ENCODE results near the gene NEURL3.
"Not testable (repeated sequence)": the region's sequence is repeated elsewhere in the genome, so short reads cannot be mapped to it uniquely, and the experiment has no call there.

Gene NEURL3, protein sequence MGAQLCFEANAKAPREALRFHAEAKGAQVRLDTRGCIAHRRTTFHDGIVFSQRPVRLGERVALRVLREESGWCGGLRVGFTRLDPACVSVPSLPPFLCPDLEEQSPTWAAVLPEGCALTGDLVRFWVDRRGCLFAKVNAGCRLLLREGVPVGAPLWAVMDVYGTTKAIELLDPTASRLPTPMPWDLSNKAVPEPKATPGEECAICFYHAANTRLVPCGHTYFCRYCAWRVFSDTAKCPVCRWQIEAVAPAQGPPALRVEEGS

DNA sequence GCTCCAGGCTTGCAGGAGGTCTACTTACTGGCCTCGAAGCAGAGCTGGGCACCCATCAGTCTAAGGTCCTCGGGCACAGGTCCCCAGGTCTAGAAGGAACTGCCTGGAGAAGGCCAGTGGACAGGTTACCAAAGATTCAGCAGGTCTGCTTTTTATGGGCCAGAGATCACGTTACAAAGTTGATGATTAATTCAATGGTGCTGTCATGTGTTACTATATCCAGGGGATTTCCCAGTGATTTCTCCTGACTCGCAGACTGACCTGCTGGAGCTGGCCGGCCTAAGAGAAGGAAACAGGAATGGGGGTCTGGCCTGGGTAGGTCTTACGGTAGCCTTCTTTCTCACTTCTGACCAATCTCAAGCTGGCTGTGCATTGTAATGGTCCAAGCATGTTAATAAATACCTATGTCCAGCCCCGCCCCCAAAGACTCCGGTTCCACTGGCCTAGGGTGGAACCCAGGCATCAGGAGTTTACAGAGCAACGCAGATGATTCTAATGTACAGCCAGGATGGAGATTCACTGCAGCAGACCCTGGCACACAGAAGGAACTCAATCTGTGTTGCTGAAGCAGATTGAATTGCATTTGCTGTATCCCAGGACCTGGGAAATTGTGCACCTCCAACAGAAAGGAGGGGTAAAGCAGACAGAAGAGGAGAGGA, at the start of gene NEURL3:
Gene NEURL3, minus strand, starts transcription at position 127 of the 659 bp plus-strand sequence. Its CDS starts 71 bp downstream, at position 56.
- DNase-seq, result no peak

DNA sequence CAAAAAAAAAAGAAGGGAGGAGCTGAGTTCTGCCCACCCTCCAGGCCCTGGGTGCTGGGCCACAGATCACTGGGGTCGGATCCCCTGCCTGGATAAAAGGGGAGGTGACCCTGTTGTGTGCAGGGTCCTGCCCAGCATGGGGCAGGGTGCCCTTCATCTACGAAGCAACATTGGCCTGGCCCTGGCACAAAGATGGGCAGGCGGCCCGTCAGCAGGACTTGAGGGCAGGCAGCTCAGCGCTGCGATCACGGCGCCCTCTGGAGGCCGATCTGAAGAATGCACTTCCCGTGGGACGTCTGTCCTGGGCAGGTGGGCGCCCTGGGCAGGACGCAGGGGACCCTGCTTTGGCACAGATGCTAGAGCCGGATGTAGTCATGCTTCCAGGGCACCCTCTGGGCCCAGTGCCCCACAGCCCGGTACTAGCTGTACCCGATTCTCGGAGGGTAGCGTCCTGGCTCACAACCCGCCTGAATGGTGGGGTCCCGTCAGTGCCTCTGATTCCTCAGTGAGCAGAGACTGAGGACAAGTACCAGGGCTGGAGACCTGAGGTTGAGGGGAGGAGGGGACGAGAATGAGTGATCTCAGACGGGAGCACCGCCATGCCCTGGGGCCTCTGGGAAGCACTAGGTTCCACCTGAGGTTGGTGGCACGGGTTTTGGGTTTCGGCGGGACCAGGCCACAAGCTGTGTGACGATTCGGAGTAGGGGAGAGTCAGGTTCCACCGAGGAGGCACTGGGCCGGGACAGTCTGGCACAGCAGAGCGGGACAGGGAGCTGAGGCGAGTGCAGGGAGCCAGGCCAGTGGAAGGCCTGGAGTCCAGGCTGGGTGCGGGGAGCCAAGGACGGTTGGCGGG, 49.4 kb upstream of the NEURL3 start:
- peak; percentile 43 for DNase-seq

DNA sequence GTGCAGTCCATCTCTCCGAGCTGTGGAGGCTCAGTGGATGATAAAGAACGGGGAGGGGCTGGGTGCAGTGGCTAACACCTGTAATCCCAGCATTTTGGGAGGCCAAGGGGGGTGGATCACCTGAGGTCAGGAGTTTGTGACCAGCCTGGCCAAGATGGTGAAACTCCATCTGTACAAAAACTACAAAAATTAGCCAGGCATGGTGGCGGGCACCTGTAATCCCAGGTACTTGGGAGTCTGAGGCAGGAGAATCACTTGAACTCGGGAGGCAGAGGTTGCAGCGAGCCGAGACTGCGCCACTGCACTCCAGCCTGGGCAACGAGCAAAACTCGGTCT, 48.8 kb upstream of the NEURL3 start:
- not testable (repeated sequence) for DNase-seq

DNA sequence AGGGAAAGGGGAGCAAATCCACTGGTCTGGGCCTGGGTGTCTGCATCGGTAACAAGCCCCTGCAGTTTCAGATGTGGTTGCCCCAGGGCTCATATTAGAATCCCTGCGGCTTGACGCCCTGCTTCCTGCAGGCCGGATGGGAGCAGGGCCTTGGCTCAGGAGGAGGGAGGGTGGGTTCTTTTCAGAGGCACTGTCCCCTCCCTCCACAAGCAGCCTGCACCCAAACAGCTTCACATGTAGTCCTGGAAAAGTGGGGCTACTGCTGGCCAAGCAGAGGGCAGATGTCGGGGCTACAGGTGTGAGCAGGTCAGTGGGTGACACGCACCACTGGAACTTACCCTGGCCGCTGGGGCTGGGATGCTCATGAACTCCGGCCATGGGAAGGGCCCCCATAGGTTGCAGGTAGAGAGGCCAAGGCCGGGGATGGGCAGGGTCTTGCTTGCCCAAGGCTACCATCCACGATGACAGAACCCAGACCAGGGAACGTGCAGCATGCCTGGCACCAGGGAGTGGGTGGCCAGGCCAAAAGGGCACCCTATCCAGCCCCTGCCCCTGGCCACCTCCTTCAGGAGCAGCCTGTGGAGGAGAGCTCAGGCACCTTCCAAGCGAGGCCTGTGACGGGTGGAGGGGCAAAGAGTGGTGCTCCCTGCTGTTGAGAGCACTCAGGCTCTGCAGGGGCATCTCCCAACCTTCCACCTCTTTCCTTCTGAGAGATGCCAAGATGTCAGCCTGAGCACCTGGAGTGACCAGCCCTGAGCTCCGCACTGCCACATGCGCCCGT, 48.2 kb upstream of the NEURL3 start:
- no peak for DNase-seq

DNA sequence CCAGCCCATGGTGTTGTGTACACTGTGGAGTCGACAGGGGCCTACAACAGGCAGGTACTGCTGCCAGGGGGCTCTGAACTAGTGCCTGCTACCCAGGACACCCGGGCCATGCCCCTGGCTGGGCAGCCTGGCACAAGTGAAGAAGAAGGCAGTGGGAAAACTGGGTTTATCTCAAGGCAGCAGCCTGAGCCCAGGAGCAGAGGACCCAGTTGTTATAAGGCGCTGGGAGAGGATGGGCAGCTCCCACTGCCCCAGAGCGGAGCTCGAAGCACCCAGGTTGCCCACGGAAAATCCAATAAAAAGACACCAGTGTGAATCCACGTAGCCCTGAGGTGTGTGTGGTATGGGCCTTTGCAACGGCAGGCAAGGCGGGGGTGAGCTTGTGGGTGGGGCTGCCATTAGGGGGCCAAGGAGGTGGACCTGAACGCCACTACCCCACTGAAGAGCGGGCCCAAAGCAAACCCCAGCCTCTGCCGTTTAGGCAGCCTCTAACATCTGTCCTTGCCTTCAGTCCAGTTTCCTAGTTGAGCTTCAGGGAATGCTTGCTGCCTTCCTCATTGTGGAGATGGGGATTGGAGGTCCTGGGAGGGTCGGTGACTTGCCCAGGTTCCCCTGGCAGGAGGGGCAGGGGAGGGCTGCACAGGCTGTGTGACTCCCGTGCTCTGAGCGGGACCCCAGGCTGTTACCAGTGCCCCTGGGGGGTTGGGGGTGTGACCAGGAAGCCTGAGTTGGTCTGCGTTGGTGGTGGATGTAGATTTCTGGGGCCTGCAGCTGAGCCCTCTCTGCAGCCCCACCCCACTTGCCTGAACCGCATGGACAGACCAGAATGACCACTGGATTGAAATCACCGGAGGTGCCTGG, 47.4 kb upstream of the NEURL3 start:
- no peak for DNase-seq

DNA sequence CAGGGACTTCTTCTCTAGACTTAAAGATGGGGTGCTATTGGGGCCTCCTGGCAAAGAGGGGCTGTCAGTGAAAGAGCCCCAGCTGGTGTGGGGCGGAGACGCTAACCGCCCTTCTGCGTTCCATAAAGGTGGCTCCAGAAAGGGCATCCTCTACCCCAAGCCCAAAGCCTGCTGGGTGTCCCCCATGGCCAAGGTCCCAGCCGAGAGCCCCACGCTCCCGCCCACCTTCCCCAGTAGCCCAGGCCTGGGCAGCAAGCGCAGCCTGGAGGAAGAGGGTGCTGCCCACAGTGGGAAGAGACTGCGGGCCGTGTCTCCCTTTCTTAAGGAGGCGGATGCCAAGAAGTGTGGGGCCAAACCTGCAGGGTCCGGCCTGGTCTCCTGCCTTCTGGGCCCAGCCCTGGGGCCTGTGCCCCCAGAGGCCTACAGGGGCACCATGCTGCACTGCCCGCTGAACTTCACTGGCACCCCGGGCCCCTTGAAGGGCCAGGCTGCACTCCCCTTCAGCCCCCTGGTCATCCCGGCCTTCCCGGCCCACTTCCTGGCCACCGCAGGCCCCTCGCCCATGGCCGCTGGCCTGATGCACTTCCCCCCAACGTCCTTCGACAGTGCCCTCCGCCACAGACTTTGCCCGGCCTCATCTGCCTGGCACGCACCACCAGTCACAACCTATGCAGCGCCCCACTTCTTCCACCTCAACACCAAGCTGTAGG, 46.6 kb upstream of the NEURL3 start:
- DNase-seq, result no peak

DNA sequence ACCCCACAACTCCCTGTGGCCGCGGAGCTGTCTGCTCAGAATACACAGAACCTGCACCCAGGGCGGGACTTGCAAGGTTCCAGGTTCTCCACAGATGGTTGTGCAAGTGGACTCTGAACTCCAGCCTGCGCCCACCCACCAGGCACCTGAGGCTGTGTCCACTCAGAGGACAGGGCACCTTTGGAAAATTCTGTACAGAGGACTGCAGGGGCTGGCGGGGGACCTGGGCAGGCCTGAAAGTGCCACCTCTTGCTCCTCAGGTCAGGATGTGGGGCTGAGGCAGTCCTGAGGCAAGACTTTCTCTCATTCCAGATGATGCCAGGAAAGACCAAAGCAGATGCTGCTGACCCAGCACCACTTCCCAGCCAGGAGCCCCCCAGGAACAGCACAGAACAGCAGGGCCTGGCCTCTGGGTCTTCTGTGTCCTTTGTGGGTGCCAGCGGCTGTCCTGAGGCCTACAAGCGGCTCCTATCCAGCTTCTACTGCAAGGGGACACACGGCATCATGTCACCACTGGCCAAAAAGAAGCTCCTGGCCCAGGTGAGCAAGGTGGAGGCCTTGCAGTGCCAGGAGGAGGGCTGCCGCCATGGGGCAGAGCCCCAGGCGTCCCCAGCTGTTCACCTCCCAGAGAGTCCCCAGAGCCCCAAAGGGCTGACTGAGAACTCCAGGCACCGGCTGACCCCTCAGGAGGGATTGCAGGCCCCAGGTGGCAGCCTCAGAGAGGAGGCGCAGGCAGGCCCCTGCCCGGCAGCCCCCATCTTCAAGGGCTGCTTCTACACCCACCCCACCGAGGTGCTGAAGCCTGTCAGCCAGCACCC, 45.8 kb upstream of the NEURL3 start:
- DNase-seq, result no peak

DNA sequence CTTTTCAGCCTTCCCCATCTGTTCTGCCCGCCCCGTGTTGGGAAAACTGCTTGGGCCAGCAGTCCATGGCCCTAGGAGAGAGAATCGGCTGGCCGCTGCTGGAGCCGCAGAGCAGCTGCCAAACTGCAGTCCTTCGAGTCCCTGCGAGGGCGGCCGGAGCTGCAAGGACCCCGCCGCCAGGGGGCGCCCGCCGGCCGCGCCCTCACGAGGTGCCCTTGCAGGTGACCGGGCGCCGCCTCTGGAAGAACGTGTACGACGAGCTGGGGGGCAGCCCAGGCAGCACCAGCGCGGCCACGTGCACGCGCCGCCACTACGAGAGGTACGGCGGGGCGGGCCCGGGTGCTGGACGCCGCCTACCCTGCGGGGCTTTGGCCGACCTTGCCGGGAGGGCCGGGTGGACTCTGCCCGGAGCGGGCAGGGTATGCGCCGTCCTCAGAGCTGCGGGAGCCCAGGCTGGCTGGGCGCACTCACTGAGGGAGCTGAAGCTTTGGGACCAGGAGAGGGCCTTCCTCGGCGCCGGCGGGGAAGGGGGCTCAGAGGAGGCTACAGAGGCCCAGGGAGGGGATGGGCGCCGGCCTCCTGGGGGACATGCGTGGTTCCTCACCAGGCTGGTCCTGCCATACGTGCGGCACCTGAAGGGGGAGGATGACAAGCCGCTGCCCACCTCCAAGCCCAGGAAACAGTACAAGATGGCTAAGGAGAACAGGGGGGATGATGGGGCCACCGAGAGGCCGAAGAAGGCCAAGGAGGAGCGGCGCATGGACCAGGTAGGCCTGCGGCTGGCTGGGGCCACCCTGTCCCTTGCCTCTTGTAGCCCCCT, 45.0 kb upstream of the NEURL3 start:
- peak; percentile 67 for DNase-seq

DNA sequence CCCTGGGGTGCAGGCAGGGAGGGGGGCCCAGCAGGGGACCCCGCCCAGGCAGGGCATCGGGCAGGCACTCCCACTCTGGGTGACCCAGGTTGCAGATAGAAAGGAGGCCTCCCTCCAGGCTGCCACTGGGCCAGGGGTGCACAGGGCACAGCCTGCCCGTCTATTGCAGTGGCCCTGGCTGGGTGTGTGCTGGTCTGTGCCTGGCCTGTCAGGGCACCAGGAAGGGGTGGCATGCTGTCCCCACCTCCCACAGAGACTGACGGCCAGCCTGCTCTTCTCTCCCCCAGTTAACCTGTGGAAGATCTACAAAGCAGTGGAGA, 44.3 kb upstream of the NEURL3 start:
- no peak for DNase-seq

DNA sequence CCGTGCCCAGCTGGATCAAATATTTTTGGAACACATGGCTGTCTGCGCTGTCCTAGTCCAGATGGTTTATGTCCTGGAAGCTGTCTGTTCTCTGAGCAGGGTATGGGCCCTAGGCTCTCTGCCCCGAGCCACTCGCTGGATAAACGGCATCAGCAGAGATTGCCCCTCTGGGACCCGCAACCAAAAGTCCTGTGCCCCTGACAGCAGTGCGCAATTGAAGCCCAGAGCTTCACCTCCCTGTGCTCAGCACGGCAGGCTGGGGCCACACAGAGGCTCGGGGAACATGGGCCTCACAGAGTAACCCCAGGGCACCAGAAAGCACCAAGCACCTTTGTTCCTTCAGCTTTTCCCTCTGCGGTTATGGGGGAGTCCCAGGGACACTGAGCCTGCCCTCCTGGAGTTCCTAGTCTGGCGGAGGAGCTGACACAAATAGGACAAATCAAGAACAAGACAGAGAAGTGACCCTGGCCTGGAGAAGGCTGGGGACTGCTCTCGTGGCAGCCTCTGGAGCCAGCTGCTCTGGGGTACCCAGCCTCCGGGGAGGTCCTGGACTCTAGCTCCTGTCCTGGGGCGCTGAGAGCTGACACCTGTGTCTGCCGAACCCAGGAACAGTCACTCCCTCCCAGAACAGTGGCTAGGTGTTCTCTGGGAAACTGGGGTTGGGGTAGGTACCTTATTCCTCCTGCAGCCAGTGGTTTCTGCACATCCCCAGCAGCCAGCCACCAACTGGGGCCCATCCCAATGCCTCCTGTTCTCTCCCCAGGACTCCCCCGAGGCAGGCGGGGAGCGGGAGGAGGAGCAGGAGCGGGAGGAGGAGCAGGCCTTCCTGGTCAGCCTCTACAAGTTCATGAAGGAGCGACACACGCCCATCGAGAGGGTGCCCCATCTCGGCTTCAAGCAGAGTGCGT, 43.7 kb upstream of the NEURL3 start:
- DNase-seq, result no peak

DNA sequence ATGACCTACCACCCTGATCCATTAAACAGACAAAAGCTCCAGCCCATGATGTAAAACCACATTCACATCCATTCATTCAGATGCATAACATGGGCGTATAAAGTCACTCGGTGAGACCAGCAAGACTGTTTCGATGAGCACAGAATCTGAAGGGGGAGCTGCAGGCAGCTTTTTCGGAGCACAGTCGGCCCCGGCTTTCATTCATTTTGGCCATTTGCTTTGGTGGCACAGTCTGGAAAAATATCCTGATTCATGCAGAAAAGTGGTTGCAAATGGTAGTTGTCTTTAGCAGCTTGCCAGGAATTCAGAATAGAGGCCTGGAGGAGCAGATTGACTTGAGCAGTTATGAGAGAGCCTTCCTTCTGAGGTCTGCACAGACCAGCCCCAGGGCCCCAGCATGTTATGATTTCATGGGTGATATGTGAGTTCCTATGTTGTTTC, 42.6 kb upstream of the NEURL3 start:
- no peak for DNase-seq

DNA sequence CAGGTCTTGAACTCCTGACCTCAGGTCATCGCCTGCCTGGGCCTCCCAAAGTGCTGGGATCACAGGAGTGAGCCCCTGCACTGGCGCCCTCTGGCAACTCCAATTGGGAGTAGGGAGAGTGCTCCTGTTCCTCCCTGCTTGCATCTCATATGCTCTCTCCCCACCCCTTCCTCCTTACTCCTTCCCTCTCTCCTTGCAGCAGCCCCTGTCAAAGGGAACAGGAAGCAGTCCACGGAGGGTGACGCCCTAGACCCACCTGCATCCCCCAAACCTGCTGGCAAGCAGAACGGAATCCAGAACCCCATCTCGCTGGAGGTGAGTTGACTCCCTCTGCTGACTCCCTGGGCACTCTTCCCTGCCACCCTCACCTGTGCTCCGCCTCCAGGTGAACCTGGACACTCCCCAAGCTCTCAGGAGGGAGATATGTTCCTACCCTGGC, 42.1 kb upstream of the NEURL3 start:
- DNase-seq, result no peak

DNA sequence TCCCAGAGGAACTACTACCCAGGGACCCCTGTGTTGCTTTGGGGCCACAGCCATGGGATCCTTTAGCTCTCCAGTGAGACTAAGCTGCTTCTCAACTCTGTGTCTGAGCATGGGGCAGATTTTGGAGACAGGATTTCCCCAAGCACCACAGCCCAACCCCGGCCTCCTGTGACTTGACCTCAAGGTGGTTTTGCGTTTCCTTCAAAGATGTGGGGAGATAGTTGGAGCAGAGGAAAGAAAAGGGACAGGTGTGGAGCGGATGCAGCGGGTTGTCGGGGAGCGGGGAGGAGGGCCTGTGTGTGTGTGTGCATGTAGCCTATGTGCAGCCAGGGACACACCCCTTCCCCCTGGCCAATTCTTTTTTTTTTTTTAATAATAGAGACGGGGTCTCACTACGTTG, 41.6 kb upstream of the NEURL3 start:
- no peak for DNase-seq

DNA sequence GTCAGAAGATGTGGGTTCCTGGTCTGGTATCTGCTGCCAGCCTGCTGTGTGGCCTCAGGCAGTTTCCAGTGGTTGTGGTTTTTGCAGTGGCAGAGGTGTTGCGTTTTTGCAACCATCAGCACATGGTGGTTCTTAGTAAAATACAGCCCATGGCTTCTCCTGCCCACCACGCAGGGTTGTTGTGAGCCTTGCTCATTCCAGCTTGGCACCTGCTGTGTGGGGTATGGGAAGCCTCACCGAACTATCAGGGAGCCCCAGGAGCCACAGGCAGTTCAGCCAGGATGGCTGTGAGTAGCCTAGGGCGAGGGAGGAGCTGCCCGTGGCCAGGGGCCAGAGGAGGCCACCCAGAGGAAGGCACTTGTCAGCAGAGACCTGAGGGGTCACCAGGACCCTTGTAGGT, 41.2 kb upstream of the NEURL3 start:
- DNase-seq, result no peak

DNA sequence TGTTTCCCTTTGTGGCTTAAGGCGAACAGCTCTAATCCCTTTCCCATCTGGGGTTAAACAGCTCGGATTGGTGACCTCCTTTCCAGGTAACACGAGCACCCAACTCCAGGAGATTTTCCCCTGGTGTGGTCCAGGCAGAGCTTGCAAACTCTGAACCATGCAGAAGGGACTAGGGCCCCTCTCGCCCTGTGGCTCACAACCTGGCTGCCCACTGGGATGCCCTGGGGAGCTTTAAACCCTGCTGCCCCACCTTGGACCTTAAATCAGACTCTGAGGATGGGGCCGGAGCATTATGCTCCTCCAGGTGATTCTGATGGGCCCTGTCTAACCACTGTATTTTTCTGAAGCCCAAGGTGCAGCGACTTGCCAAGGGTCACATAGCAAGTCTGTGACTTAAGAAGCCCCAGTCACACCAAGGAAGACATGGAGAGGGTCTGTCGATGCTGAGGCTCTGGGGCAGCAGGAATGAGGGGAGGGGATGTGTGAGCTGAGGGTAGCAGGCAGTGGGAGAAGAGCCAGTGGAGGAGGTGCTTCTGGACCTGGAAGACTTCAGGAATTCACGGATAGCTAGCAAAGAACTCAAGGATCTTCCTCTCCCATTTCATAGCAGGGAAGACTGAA, 37.3 kb upstream of the NEURL3 start:
- DNase-seq, result no peak

DNA sequence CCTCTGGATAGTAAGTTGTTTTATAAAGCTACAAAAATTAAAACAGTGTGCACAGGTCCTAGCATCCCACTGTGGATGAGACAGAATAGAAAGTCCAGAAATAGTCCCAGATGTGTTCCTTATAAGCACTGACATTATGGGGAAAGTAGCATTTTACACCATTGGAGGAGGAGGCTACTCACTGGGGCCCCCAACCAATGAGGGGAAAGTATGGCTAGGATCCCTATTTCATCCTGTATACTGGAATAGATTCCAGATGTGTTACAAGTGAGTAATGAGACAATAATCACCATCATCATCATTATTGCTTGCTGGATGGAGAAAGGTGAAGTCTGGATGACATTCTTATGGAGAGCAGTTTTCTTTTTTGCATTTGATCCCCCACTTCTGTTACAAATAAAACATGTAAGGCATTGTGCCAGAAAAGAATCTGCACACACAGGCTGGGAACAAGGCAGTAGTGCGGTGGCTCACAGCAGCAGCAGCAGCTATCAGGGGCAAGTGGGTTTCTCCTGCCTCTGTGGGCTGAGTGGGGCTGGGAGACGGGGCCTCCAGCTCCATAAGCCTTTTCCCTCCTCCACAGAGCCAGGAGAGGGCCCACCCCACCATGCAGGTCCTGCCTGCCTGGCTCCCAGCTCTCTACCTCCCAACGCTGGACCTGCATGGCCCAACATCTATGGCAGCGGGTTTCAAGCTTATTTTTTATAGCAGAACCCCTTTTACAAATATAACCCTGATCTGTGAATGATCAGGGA, 36.4 kb upstream of the NEURL3 start:
- DNase-seq, result no peak

DNA sequence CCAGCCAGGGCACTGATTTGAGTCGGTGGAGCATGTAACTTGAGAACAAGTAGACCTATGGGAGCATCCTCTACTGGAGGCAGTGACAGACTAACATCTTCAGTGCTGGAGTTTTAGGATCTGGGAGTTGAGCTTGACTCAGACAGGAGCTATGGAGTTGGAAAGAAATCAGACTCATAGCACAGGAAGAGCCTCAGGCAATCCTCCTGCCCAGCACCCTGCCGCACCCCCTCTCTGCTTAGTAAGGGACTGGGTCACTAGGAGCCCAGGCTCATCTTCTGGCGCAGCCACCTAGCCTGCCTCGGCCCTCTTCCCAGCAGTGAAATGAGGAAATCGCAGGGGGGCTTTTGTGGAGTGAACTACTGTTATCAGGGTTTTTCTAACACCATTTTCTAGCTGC, 35.0 kb upstream of the NEURL3 start:
- DNase-seq, result no peak

Measured in NCI-H1048 (cell line).